HG03095 (cell line): ENCODE data around the gene SLC5A4.
"Not testable (repeated sequence)": the region's sequence is repeated elsewhere in the genome, so short reads cannot be mapped to it uniquely, and the experiment has no call there.

Experiments
- ATAC-seq: cut with Tn5 transposase; IDR thresholded peaks from one replicate; pipeline ENCODE4 v1.9.1; 2021; ENCODE audit warnings: moderate library complexity; ENCODE audit not compliant: unreplicated experiment

The SLC5A4 gene

GRCh38 chr22:32255217-32255616 is at the start of gene SLC5A4:
TSS of gene SLC5A4 (minus strand) at chr22:32255347. CDS start at chr22:32255329, 18 bp downstream.
- ATAC-seq = no peak

GRCh38 chr22:32293921-32294320 is 38.8 kb upstream of the SLC5A4 start:
- ATAC-seq = not testable (repeated sequence)

GRCh38 chr22:32286290-32286840 is 31.2 kb upstream of the SLC5A4 start:
- ATAC-seq = no peak

GRCh38 chr22:32281072-32281471 is 25.9 kb upstream of the SLC5A4 start:
- no peak for ATAC-seq

GRCh38 chr22:32275353-32275752 is 20.2 kb upstream of the SLC5A4 start:
- ATAC-seq = not testable (repeated sequence)

- ATAC-seq = no peak
Measured at GRCh38 chr22:32271389-32271788, 16.2 kb upstream of the SLC5A4 start.

- ATAC-seq = no peak
Measured at GRCh38 chr22:32270641-32271369, 15.7 kb upstream of the SLC5A4 start.

GRCh38 chr22:32269316-32269715 is 14.2 kb upstream of the SLC5A4 start:
- ATAC-seq = no peak

GRCh38 chr22:32267011-32267410 is 11.9 kb upstream of the SLC5A4 start:
- no peak for ATAC-seq

GRCh38 chr22:32265882-32266767 is 11.0 kb upstream of the SLC5A4 start:
- no peak for ATAC-seq

- ATAC-seq = not testable (repeated sequence)
Measured at GRCh38 chr22:32263678-32264077, 8.5 kb upstream of the SLC5A4 start.

- ATAC-seq = no peak
Measured at GRCh38 chr22:32261306-32261705, 6.2 kb upstream of the SLC5A4 start.

- no peak for ATAC-seq
Measured at GRCh38 chr22:32258791-32259190, 3.6 kb upstream of the SLC5A4 start.

GRCh38 chr22:32255726-32256125 is 579 bp upstream of the SLC5A4 start:
- no peak for ATAC-seq

GRCh38 chr22:32249231-32249630 is 5.9 kb downstream of the SLC5A4 start:
- ATAC-seq = no peak

GRCh38 chr22:32248276-32248675 is 6.9 kb downstream of the SLC5A4 start:
- ATAC-seq = no peak

GRCh38 chr22:32246166-32246565 is 9.0 kb downstream of the SLC5A4 start:
- no peak for ATAC-seq

- ATAC-seq = no peak
Measured at GRCh38 chr22:32245042-32245441, 10.1 kb downstream of the SLC5A4 start.

GRCh38 chr22:32244547-32244946 is 10.6 kb downstream of the SLC5A4 start:
- ATAC-seq = no peak

GRCh38 chr22:32240461-32240860 is 14.7 kb downstream of the SLC5A4 start:
- no peak for ATAC-seq

GRCh38 chr22:32237906-32238305 is 17.2 kb downstream of the SLC5A4 start:
- no peak for ATAC-seq

- no peak for ATAC-seq
Measured at GRCh38 chr22:32236970-32237369, 18.2 kb downstream of the SLC5A4 start.
